LNCAP (cell line): ENCODE measurements around the gene ARMC8.

Experiments used
- CTCF ChIP-seq: fragments of 450-650 bp; IDR thresholded peaks from 2 replicates; pipeline ENCODE4 v1.5.1; 2017; ENCODE audit warnings: mild to moderate bottlenecking

ARMC8 gene

GRCh38 chr3:138187296-138188012, at the start of gene ARMC8:
TSS of gene ARMC8 (plus strand) at chr3:138187301. CDS start at chr3:138187555, 254 bp downstream.
- no peak for TF ChIP-seq CTCF

- TF ChIP-seq CTCF: no peak
These were observed 49.2 kb upstream of the ARMC8 start for GRCh38 chr3:138137861-138138260.

- TF ChIP-seq CTCF: no peak
These were observed 47.4 kb upstream of the ARMC8 start for GRCh38 chr3:138139691-138140090.

GRCh38 chr3:138140940-138141339, 46.2 kb upstream of the ARMC8 start:
- no peak for TF ChIP-seq CTCF

- no peak for TF ChIP-seq CTCF
These were observed 38.6 kb upstream of the ARMC8 start for GRCh38 chr3:138148503-138148902.

GRCh38 chr3:138154534-138154933, 32.6 kb upstream of the ARMC8 start:
- no peak for TF ChIP-seq CTCF

- TF ChIP-seq CTCF: no peak
These were observed 29.4 kb upstream of the ARMC8 start for GRCh38 chr3:138157743-138158142.

GRCh38 chr3:138165061-138165460, 22.0 kb upstream of the ARMC8 start:
- TF ChIP-seq CTCF: no peak
